Measurements from ENCODE around the gene PLA2G12A.

The PLA2G12A gene

DNA sequence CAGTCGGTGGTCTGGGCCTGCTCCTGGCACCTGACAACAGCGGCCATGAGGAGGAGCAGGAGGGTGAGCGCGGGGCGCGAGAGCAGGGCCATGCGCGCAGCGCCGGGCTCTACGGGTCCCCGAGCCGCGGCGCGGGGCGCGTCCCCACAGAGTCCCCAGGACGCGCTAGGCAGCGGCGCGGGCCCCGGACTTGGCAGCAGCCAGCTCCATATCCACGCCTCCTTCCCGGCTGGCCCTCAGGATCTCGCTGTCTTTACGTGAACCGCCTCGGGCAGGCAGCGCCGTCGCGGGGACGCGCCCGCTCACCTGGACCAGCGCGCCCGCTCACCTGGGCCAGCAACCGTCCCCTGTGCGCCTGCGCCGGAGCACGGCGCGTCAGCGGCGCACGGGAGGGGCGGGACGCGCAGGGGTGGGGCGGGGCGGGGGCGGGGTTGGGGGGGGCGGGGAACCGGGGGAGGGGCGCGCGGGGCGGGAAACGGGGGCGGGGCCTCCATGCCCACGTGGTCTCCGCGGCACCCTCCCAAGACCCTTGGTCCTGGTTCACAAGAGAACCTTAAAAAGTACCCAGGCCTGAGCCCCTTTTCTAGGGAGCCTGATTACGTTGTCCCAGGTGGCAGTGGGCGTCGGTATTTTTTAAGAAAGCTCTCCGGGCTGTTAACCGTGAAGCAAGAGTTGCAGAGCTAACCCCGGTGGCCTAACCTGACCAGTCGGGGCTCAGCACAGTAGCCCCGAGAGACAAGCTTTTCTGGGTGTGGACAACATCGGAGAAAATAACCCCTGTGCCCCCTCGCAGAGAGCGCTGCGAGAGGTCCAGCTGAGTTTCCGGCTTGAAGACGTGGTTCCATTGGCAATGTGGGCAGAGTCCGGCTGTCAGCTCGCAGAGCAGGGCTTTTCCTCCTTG lies at the start of gene PLA2G12A:
Gene PLA2G12A (minus strand): TSS at position 353 of the 901 bp plus-strand sequence. CDS start 261 bp downstream, at position 92.
- DNase-seq (ENCODE audit: low read depth in 2 of 2) = peak; percentile 57 to 68

DNA sequence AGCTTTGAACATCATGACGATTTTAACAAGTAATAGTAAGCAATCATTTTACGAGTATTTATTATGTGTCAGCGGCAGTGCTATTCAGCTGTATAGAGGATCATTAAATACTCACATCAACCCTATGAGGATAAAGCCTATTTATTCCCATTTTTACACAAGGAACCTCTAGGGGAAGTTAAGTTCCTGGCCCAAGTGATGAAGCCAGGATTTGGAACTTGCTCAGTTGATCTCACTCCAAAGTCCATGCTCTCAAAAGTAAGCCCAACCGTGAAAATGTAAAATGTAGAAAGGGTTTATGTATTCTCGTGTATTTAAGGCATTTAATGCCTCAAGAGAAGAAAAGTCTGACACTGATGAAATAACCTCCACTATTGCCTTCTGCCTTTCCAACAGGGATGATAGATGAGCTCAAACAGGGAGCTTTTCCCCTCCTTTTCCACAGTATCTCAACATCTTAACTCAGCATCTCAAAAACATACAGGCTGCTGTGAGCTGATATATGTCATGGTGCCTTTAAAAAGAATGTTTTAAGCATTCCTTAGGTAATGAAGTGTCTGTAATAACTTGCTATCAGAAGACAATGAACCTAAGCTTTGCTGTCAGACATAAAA lies 35.0 kb upstream of the PLA2G12A start:
- DNase-seq (ENCODE audit: low read depth in 2 of 2) = no peak

DNA sequence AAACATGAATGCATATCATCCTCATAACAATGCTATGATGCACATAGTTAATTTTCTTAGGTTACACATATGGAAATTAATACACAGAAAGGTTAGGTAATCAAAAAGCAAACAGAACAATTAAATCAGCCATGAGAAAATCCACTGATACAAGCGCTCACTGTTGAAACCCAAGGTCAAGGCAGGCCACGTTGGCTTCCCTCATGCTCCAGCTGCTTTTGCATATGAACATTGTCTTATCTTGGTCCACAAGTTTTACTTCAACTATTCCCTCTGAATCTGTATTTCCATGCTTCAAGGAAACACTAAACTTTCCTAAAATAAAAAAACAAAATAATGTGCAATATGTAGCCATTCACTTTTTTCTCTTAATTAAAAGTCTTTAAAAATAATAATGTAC lies 34.5 kb upstream of the PLA2G12A start:
- DNase-seq (ENCODE audit: low read depth in 2 of 2) = no peak

DNA sequence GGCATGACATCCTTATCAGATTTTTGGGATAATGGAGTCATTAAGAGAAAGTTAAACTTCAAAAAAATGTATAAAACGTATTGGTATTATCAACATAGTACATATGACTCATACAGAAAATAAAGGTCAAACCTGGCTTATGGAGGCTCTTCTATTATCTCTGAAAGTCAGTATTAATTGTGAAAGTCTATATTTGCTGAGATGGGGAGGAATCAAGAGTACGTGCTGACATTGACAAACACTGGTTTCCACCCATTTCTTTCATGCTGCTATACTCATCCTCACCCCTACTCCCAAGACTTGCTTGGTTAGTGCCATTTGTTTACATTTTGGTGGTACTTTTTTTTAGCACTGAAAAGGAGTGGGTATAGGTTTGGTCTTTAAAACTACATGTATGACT lies 30.8 kb upstream of the PLA2G12A start:
- no peak for DNase-seq (ENCODE audit: low read depth in 2 of 2)

DNA sequence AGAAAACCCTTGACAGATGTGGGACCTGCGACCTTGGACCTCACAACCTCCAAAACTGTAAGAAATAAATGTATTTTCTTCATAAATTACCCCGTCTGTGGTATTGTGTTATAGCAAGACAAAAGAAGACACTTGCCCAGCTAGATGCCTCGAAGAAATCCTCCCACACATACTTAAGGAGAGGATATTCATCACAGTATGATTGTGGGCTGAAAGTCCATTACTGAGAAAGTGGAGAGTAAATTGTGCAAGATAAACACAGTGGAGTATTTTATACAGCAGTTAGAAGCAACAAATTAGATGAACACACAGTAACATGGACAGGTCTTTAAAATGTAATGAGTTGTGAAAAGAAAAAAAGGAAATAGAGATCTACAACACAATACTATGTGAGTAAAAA lies 25.8 kb upstream of the PLA2G12A start:
- no peak for DNase-seq (ENCODE audit: low read depth in 2 of 2)

DNA sequence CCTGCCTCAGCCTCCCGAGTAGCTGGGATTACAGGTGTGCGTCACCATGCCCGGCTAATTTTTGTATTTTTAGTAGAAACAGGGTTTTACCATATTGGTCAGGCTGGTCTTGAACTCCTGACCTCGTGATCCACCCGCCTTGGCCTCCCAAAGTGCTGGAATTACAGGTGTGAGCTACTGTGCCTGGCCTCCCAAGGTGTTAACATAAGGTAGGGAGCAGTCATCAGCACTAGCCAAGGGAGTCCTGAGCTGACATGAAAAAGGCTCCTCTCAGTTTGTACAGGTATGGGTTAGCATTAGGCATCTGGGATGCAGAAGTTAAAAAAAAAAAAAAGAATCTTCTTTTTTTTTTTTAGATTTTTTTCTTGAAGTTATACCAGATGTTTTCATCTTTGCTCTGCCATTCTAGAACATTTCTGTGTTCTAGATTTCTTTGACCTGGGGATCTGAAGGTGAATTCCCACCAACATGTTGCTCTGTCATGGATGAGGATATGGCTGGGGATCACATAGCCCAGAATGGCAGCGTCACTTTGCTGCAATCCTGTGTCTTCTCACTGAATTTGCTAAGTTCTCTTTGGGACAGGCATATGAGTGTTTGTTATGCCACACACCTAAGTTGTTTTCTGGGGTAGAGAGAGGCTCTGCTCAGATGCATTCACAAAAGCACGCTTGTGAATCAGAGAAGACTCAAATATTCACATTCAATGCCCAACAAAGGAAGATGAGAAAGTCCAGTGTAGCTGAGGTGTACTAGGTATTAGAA lies 24.4 kb upstream of the PLA2G12A start:
- DNase-seq (ENCODE audit: low read depth in 2 of 2) = no peak

DNA sequence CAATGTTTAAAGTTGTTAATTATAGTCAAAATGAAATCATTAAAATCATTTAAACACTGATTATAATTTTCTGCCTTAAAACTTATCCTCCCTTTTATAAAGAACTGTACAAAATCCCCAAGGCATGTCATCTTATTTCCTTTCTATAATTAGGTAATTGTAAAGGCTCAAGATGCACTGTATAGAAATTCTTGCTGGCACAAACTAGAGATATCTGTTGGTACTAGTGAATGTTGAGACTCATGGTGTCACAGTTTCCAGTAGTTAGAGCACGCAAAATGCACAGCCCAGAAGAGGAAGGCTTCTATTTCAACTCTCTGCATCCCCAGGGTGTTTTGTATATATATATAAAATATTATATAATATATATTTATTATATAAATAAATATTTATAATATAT lies 22.7 kb upstream of the PLA2G12A start:
- DNase-seq (ENCODE audit: low read depth in 2 of 2) = no peak

DNA sequence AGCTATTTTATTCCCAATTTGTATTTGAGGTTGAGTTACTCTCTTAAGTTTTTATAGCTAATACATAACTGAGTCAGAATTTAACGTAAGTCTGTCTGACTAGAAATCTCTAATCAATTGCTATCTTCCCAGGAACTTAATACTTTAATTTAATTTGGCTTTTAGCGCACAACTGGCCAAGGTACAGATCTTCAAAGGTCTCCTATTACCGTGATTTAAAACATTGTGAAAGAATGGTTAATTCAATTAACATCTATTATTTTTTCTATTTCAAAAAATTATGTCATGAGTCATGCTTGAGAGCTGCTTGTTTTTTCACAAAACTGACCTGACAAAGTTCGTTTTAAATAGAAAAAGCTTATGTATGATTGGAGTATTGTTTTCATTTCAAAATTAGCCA lies 22.0 kb upstream of the PLA2G12A start:
- DNase-seq (ENCODE audit: low read depth in 2 of 2) = no peak

DNA sequence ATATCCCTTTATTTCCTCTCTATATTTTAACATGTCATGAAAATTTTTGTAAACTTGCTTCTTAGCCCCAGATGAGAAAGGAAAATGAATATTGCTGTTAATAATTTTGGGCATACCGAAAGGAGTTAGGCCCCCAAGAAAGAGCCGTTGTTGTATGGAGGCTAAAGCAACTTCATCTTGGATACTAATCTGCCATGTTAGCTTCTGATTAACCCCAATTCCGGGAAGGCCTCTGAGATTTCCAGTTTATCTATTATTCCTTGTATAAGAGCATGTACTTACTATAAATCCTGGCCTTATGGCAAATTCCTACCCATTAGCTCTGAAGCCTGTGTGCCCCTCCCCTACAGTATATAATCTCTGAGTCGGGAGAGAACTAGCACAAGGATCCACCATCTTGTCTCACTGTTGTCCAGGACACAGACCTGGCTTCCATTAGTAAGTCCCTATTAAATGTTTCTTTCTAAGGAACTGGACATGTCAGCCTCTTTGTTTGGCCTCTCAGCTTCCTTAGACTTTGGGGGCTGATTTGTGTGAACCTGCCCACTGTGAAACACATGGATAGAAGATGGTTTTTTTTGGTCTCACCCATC lies 20.9 kb upstream of the PLA2G12A start:
- DNase-seq (ENCODE audit: low read depth in 2 of 2) = no peak

DNA sequence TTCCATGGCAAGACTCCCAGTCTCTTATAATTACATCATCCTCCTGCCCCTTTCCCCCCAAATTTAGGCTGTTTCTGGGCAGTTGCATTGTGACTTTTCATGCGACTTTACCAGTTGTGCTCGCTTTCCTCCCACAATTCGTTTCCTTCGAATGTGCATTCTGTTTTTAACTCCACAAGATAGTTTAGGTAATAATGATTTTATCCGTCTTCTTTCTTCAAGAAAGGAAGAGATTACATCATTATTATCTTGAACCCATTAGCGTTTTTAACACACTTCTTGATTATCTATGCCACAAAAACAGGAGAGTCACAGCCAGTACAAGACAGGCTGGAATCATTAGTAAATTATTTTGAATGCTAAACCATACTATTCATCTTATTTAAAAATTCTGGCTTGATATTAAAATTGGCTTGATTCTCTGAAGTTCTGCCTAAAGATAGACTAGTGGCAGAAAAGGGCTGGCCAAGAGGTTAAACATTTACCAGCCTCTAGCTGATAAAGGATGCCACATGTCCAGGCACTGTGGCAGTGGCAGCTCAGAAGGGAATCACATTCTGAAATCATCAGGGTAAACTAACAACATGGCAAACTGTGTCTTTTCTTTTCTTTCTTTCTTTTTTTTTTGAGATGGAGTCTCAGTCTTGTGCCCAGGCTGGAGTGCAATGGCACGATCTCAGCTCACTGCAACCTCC lies 19.7 kb upstream of the PLA2G12A start:
- no peak for DNase-seq (ENCODE audit: low read depth in 2 of 2)

DNA sequence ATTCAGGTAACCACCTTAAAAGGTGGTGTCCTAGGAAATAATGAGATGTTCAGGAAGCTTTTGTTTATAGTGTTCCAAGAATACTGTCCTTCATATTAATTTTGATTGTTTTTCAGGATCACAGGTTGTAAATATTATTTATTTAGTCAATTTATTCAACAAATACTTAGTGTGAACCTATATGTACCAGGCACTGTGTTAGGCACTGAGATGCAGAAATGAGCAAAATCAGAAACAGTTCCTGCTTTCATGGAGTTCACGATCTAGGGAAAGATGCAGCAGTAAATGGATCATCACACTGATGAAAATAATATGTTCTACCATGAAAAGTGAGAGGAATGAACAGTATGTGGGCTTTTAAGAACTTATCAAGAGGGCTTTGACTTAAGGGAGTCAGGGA lies 18.2 kb upstream of the PLA2G12A start:
- DNase-seq (ENCODE audit: low read depth in 2 of 2) = no peak

DNA sequence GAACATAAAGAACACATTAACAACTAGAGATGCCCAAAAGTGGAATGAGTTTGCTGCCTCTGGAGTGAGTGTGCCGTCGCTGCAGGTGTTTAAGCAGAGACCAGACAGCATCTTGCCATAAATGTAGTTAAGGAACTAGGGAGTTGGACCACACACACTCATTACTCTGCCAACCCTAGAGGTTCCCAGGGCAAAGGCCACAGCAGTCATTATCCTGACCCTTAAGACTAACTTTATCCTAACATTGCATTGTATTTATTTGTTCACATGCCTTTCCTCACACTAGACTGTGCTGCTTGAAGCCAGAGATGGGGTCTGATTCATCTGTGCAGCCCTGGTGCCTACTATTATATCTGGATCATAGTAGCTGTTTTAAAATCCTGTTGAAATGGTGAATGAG lies 16.9 kb upstream of the PLA2G12A start:
- no peak for DNase-seq (ENCODE audit: low read depth in 2 of 2)

DNA sequence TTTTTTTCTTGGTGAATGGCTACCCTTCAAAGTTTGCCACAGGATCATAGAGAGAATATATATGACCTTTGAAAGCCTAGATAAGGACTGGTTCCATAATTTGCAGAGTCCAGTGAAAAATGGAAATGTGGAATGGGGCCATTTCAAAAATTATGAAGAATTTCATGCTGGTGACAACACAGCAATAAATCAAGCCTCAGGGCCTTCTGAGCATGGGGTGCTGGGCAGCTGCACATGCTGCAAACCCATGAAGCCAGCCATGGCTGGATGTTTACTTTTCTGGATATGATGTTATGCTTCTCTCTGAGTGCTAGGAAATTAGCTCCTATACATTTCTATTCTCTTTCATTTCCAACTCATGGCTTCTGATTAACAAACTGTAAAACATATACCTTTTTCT lies 16.0 kb upstream of the PLA2G12A start:
- DNase-seq (ENCODE audit: low read depth in 2 of 2) = no peak

DNA sequence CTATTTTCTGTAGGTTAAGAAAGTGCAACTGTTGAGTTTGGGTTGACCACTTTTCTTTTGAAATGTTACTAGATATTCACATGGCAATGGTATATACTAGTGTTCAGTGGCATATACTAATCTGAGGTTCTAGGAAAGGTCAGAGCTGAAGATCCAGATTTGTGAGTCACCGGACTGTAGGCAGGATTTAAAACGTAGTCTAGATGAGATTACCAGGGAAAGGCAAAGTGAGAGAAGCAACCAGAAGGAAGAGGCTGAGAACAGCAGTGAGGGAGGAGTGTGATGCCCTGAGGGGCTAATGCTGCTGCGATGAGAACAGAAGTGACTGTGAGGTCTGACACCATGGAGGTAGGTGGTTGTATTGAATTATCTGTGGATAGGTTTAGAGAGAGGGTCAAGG lies 9.7 kb upstream of the PLA2G12A start:
- DNase-seq (ENCODE audit: low read depth in 2 of 2) = no peak

DNA sequence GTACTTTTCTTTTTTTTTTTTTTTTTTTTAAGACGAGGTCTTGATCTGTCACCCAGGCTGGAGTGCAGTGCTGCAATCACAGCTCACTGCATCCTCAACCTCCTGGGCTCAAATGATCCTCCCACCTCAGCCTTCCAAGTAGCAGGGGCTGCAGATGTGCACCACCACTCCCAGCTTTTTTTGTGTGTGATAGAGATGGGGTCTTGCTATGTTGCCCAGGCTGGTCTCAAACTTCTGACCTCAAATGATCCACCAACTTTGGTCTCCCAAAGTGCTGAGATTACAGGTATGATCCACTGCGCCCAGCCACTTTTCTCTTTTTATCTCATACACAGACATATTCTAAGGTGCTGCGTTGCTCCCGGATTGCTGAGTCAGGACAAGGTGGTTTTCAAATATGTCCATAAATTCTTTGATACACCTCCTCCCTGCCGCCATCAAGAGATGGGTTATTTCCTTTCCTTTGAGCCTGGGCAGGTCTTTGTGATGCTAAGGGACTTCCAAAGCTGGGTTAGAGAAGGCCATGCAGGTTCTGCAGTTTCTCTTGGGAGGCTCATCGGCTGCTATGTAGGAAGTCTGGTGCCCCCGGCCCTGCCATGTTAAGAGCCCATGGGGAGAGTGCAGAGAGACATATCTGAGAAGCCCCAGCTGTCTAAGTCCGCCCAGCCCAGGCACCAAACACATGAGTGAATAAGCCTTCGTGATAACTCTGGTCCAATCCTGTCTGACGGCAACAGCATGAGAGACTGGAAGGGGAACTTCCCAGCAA lies 8.4 kb upstream of the PLA2G12A start:
- no peak for DNase-seq (ENCODE audit: low read depth in 2 of 2)

DNA sequence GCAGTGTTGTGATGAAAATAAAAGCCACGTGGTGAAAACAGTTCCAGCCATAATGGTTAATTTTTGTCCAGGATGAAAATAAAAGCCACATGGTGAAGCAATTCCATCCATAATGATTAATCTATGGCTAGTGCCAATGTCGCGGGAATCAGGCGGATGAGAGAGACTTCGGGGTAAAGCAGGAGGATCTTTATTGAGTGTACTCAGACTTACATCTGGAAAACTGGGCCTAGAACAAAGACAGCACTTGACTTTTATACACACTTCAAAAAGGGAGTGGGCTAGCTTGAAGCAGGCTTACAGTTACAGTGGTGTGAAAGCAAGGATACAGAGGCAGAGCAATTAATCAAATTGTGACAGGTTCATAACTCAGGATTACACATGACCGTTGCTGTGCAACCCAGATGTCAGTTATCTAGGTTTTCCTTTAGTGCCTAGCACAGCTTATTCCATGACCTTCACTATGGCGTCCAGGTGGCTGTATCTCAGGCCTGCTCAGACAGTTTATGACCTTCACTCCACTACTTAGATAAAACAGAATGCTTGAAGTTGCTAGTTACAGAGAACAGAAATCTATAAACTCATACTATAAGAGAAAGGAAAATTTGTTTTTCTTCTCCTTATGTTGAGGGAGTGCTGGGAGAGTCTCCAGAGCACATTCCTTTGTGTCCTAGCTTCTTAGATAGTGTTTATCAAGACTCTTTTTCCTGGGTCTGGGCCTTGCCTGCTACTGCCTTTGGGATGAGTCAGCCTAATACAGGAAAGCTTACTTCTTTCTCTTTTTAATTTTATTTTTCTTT lies 5.9 kb upstream of the PLA2G12A start:
- DNase-seq (ENCODE audit: low read depth in 2 of 2) = no peak

DNA sequence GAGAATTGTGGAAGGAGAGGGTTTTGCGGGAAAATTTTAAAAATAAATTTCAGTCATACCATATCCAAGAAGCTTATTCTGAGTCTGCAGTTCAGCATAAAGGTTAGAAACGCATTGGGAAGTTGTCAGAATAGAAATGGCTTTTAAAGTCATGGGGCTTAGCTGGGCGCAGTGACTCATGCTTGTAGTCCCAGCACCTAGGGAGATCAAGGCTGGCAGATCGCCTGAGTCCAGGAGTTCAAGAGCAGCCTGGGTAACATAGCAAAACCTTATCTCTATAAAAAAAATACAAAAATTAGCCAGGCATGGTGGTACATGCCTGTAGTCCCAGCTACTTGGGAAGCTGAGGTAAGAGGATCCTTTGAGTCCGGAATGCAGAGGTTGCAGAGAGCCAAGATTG lies 3.9 kb upstream of the PLA2G12A start:
- no peak for DNase-seq (ENCODE audit: low read depth in 2 of 2)

DNA sequence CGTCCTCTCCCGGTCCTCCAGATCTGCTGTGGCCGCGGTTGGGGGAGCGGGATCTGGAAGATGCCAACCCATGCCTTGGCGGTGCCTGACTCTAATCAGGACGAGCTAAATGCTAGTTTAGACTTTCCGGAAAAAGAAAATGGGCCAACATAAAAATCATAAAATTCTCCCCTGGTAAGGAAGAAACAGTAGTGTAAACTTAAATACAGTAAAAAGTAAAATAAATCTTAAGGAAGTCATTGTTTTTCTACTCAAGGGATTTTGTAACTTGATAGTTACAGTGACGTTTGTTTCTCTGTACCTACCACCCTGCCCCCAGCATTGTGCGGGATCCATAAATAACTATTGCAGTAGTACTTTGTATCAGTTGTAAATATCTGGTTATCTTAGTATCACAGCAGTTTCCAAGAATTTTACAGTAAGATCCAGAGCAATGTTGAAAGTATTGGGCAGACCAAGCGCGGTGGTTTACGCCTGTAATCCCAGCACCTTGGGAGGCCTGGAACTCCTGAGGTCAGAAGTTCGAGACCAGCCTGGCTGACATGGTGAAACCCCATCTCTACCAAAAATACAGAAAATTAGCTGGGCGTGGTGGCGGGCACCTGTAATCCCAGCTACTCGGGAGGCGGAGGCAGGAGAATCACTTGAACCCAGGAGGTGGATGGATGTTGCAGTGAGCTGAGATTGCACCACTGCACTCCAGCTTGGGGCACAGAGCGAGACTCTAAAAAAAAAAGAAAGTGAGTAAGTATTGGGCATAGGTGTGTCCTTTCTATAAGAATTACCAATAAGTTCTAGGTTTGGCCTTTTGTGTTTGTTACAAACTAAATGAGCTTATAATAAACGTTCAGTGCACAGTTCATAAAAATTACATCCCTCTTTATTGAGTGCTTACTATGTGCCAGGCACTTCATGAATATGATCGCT lies 1.0 kb upstream of the PLA2G12A start:
- DNase-seq (ENCODE audit: low read depth in 2 of 2) = peak in 1 of 2 donors; percentile 4
